ENCODE measurements around the gene TNS4.

TNS4 gene

GRCh38 chr17:40471846-40472732, 29.3 kb downstream of the TNS4 start:
- no peak for DNase-seq

- no peak for DNase-seq
Measured at GRCh38 chr17:40470932-40471828, 30.2 kb downstream of the TNS4 start.

- DNase-seq = no peak
Measured at GRCh38 chr17:40469805-40470675, 31.4 kb downstream of the TNS4 start.

- no peak for DNase-seq
Measured at GRCh38 chr17:40468560-40468959, 32.9 kb downstream of the TNS4 start.

- DNase-seq = no peak
Measured at GRCh38 chr17:40467281-40467867, 34.0 kb downstream of the TNS4 start.

GRCh38 chr17:40466298-40466971, 35.0 kb downstream of the TNS4 start:
- no peak for DNase-seq

- no peak for DNase-seq
Measured at GRCh38 chr17:40464392-40464855, 37.0 kb downstream of the TNS4 start.

GRCh38 chr17:40463122-40463550, 38.3 kb downstream of the TNS4 start:
- DNase-seq = no peak

GRCh38 chr17:40462343-40463121, 38.9 kb downstream of the TNS4 start:
- DNase-seq = no peak

- no peak for DNase-seq
Measured at GRCh38 chr17:40461732-40462342, 39.6 kb downstream of the TNS4 start.

- DNase-seq = no peak
Measured at GRCh38 chr17:40460968-40461731, 40.3 kb downstream of the TNS4 start.

GRCh38 chr17:40460604-40460967, 40.8 kb downstream of the TNS4 start:
- no peak for DNase-seq

GRCh38 chr17:40459636-40460603, 41.5 kb downstream of the TNS4 start:
- no peak for DNase-seq

- no peak for DNase-seq
Measured at GRCh38 chr17:40458851-40459482, 42.5 kb downstream of the TNS4 start.

- no peak for DNase-seq
Measured at GRCh38 chr17:40457964-40458791, 43.2 kb downstream of the TNS4 start.

GRCh38 chr17:40457369-40457768, 44.1 kb downstream of the TNS4 start:
- DNase-seq = no peak

GRCh38 chr17:40456396-40456951, 44.9 kb downstream of the TNS4 start:
- no peak for DNase-seq

Data from NCI-H2081 treated with DMSO at 0.1 percent for 48 hours (cell line).